DMS153 (cell line): Measurements from ENCODE around the gene ARAP2.

Source experiments
- DNase-seq: peaks from one replicate; lab custom pipeline; 2025; lab: John Stamatoyannopoulos, UW

ARAP2 gene

GRCh38 chr4:36256398-36256891, 12.1 kb upstream of the ARAP2 start:
- DNase-seq = no peak

GRCh38 chr4:36255577-36255976, 11.3 kb upstream of the ARAP2 start:
- no peak for DNase-seq

DNA sequence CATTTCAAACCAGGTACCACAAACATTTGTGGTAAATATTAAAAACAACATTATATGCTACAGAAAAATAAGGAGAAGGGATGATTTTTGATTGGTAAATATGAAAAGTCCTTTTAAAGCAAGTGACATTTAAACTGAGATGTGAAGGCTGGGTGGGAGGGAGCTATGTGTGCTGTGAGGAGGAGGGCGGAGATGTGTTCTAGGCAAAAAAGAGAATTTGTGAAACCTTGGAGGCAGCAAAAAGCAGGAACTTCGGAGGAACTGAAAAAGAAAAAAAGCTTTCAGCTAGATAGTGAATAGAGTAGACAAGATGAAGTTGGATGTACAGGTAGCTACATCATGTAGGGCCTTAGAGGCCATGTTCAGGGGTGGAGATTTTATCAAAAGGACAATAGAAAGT, 10.1 kb upstream of the ARAP2 start:
- DNase-seq = no peak

DNA sequence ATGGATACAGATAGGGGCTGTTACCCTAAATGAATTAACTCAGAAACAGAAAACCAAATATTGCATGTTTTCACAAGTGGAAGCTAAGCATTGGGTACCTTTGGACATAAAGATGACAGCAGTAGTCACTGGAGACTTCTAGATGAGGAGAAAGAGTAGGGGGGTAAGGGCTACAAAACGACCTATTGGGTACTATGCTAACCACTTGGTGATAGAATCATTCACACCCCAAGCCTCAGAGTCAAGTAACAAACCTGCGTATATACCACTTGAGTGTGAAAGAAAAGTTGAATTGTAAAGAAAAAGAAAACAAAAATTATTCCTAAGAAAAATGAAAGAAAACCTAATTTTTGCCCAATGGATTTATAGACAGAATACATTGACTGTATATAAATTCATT, 7.7 kb upstream of the ARAP2 start:
- DNase-seq = no peak

DNA sequence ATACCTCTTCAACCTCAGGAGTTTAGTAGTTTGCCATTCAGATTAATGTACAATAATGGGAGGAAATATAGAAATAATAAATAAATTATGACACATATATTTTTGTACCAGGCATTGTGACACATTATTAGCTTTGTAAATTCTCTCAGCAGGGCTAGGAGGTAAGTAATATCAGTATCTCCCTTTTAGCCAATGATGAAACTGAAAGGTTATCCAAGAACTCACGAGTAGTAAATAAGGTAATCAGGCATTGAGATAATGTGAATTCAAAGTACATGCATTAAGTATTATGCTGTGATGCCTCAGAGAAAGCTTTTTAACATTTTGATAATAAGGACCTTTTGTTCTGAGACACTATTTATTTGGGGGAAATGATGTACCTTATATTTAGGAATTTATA, 5.3 kb upstream of the ARAP2 start:
- DNase-seq = no peak

DNA sequence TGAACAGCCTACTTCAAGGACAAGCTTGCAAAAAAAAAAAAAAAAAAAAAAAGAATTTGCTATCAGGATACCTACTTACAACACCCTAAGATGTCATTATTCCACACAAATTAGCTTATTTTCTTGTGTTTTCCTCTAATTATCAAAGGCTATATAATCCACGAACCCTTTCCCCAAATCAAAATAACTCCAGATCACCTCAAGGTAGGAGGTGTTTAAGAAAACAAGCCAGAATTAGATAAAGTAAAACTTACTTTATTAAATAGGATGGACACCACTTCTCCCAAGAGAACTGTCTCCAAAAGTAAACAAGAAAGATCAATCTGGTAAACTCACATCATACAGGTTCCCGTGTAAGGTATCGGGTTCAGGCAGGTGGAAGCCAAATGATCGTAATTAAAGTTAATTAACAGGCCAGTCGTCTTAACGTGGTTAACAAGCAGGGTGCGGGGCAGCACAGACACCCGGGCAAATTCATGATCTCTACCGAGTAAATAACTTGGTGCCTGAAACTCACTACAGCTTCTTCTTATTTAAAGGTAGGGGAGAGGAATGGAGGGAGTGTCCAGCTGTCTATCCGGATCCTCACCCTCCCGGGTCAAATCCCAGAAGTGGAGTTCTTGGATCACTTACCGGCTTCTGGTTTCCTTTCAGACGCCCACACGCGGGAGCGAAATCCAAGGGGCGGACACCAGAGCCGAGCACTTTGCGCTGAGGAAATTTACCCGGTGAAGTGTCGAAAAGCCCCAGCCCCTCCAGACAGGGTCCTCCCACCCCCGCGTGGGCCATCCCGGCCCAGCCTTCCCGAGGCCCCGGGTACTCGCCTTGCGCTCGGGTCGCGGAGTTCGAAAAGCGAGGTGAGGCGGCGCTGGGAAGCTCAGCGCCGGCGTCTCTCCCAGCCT, 708 bp downstream of the ARAP2 start:
- no peak for DNase-seq

GRCh38 chr4:36242629-36243354, 1.5 kb downstream of the ARAP2 start:
- no peak for DNase-seq

DNA sequence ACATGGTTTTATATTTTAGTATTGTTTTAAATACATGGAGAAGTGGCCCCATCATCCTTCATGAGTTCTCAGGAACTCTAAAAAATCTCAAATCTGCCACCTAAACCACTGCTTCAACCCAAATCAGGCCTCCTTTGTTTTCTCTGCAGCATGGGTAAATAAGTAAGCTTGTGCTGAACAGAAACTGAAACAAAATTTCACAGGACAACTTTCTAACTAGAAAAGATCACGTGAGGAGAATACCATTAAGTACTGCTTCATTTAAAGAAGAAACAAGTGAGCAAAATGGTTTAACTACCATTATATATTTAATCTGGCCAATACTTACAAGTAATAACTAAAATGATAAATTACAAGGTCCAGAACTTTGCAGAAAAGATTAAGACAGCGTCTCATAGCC, 2.5 kb downstream of the ARAP2 start:
- DNase-seq = no peak

GRCh38 chr4:36237366-36238313, 6.7 kb downstream of the ARAP2 start:
- no peak for DNase-seq

DNA sequence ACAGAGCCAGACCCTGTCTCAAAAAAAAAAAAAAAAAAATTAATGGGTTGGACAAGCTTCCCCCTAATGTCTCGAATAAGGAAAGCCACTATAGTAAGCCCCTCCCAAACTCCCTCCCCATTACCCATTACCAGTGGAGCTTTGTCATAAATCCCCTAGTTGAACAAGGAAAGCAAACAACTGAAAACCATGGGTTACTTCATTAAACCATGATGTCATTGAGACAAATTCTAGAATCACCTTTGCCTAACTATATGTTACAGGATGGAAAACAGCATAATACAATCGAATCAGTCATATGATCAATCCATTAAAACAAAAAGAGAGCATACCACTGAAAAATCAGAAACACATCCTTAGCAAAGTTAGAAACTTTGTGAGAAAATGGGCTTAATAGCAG, 8.2 kb downstream of the ARAP2 start:
- no peak for DNase-seq

DNA sequence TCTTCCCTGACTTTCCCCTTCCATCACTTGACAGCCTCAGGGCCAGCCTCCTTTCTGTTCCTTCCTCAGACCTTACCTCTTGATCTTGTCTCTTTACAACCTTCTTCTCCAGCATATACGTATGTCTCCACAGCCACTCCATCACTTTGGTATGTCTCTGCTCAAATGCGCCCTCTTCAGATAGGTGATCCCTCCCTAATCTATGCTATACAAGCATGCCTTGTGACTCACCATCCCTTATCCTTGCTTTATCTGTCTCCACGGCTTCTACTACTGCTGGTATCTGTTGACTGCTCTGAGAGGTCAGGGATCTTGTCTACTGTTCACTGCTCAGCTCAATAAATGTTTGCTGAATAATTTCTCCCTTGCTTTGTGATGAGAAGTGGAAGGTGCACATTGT, 9.0 kb downstream of the ARAP2 start:
- DNase-seq = no peak

GRCh38 chr4:36233567-36234266, 10.6 kb downstream of the ARAP2 start:
- no peak for DNase-seq

DNA sequence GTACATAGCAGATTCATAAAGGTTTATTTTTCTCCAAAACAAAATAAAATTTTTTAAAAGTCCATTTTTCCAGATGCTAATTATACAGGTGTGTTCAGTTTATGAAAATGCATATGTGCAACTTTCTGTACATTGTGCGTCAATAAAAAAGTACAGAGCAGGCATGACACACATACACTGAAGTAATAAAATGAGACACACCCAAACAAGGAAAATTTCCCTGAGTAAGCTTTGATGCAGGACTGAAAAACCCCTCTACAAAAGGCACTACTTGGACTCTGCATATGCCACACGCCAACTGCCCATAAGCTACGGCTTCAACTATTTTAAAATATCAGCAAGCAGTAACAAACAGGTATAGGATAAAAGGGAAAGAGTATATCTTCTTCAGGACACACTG, 13.8 kb downstream of the ARAP2 start:
- DNase-seq = no peak

DNA sequence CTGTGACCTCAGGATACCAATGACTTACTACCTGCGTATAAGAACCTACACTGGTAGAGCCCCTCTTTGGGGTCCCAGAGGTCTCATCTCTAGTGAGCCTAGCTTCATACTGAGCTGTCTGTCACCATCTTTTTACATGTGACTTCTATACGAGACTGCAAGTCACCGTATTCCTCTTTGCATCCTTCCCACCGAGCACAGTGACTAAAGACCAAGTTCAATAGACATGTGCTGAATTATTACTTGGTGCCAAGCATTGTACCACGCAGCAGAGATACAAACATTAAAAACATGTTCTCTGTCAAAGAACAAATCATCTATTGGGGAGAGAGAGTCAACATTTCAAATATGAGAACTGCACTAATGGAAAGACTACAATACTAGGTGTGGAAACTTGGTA, 16.4 kb downstream of the ARAP2 start:
- DNase-seq = no peak

- DNase-seq = no peak
These were observed 17.7 kb downstream of the ARAP2 start for GRCh38 chr4:36226430-36227227.

- no peak for DNase-seq
These were observed 19.1 kb downstream of the ARAP2 start for GRCh38 chr4:36224972-36225903.

DNA sequence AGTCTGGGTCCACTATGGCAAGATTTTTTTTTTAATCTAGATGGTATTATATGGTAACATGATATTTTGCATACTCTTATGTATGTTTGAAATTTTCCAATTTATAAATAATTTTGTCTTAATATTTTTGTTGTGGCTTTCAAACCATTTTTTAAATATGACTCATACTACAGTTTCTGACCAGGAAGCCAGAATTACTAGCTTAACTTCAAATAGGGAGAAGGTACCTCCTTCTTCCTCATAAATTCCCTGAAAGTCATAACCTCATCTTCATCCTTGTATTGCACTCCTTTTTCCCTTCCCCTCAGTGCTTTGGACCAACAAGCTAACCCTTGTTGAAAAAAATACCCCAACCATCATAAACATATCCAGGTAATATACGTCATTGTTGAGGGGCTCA, 21.6 kb downstream of the ARAP2 start:
- no peak for DNase-seq

DNA sequence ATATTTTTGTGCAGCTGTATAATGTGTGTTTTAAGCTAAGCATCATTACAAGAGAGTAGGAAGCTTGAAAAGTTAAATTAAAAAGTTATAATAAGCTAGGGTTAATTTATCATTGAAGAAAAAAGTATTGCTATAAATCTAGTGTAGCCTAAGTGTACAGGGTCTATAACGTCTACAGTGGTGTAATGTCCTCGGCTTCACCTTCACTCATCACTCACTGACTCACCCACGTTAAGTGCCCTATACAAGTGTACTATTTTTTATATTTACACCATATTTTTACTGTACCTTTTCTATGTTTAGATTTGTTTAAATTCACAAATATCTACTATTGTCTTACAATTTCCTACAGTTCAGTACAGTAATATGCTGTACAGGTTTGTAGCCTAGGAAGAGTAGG, 23.5 kb downstream of the ARAP2 start:
- no peak for DNase-seq

- no peak for DNase-seq
These were observed 26.2 kb downstream of the ARAP2 start for GRCh38 chr4:36218121-36218520.

- no peak for DNase-seq
These were observed 28.7 kb downstream of the ARAP2 start for GRCh38 chr4:36215627-36216026.
